ENCODE data around the gene HNRNPUL1. TPM values are rescaled to one million over a fixed set of nuclear protein-coding genes. Genes with fewer than 3 reads are reported as not detected.
A peak's percentile ranks its signal among the peaks of the same experiment; 100 is the strongest.

HNRNPUL1 gene
- total and polyA plus RNA-seq, 2 of the 8 experiments (the other 6 are each of a cell fraction or from before 2014, with no cell fraction given), result 99.5 to 264 TPM

DNA sequence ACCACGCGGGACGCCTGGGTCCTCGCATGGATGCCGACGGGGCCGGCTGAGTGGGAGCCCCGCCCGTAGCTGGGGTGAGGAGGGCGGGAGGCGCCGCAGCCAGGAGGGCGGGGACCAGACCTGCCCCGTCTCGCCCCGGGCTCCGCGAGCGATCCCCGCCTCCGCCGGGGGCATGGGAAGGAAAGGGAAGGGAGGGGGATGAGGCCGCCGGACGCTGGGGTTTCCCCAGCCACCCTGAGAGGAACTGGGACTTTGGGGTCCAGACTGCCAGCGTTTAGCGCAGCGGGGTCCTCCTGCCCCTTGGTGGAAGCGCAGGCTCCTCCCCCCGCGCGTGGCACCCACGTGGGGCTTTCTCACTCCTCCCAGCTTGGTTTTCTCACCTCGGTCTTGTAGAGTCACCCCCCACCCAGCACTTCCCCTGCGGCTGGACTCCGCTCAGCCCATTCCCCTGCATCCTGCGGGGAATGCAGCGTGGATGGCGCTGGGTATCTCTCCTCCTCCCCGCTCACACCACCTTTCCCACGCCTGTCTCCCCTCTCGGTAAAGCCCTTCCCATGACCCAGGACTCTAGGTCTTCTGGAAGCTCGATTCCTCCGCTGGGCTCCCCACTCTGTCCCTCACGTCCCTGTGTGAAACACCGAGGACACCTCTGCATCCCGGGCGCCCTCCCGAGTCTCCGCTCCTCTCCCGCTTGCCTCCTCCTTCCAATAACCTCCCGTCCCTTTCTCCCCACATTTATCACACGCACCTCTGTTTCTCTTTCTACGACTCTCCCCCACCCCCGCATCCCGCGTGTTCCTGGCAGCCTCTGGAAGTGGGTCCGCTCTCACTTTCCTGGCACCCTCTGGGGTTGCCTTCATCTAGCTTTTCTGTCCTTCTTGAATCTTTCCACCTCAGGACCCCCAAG, 87.4 kb downstream of the HNRNPUL1 start:
- peak overlapping the region; percentile 29; the same call in 1 of the 2 replicates for H2BK12ac ChIP-seq (ENCODE audit: low read depth, low read length)
- H4K8ac ChIP-seq (ENCODE audit: extremely low read depth, insufficient read depth, low read length), result no peak overlapping the region; the same call in 1 of the 2 replicates
- H3K36me3 ChIP-seq (ENCODE audit: control insufficient read depth in 2 of 4, insufficient read depth in 4 of 4, low read length in 3 of 4), result no peaks in the 10 kb centered on the region
- no peak overlapping the region for H3K4ac ChIP-seq (replicated peaks; ENCODE audit: insufficient read length, low read depth, low read length)
- H3K23me2 ChIP-seq (ENCODE audit: low read depth, low read length), result peaks cover 27% of the 10 kb centered on the region
- peak overlapping the region; percentile 88 to 92 for H3K4me2 ChIP-seq (ENCODE audit: insufficient read depth in 1 of 2, low read depth in 2 of 2, low read length in 2 of 2)
- H2BK20ac ChIP-seq (ENCODE audit: low read length), result no peak overlapping the region
- peaks cover 0 to 4% of the 10 kb centered on the region in 2 experiments for H4K20me1 ChIP-seq (replicated peaks in 1 of 2; ENCODE audit: control insufficient read depth in 1 of 2, insufficient read depth in 2 of 2, low read length in 2 of 2)
- H3K79me2 ChIP-seq (ENCODE audit: control insufficient read depth in 1 of 2, insufficient read depth in 2 of 2, low read length in 2 of 2), result no peaks in the 10 kb centered on the region
- DNase-seq (ENCODE audit: low read depth in 1 of 2, low spot score in 2 of 2) (peak in 1 of 2 experiments; percentile 78), FAIRE-seq (no peak)
- ChIA-PET CTCF (ENCODE audit: partially characterized antibody) (interaction anchor here (0.6 to 8.0 kb wide), 18 partner anchors 10 to 588 kb away, joined by 3 to 37 read pairs (median 4); partner anchors contain the start of genes B9D2 and DMAC2), POLR2A (ENCODE audit: partially characterized antibody) (interaction anchor here (0.6 to 5.4 kb wide), 9 partner anchors 12 to 511 kb away, joined by 3 to 29 read pairs (median 5); partner anchors contain the start of genes B3GNT8, B9D2 and CCDC97)
- 0 out of 2 replicates have a peak overlapping the region, but pooled peaks have one; percentile 27 for H2AFZ ChIP-seq (ENCODE audit: low read length)
- peaks cover 0 to 14% (median 4%) of the 10 kb centered on the region in 4 experiments; a peak in 5 of 7 replicates for H3K4me1 ChIP-seq (replicated peaks in 1 of 4; ENCODE audit: control insufficient read depth in 3 of 4, insufficient read depth in 4 of 4, low read length in 3 of 4)
- H2AK5ac ChIP-seq (ENCODE audit: low read depth, low read length), result no peak overlapping the region
- no peak overlapping the region for H3K23ac ChIP-seq (ENCODE audit: insufficient read length)
- H3K56ac ChIP-seq (replicated peaks; ENCODE audit: insufficient read length, low read depth, low read length), result no peak overlapping the region
- peak overlapping the region; percentile 52 to 75 (median 70) for H3K4me3 ChIP-seq (ENCODE audit: extremely low read depth in 1 of 4, insufficient read depth in 2 of 4, low read depth in 3 of 4, low read length in 4 of 4)
- H2BK15ac ChIP-seq (ENCODE audit: low read length), result no peak overlapping the region
- H3K79me1 ChIP-seq (ENCODE audit: low read depth, low read length), result no peaks in the 10 kb centered on the region
- H2BK120ac ChIP-seq (replicated peaks; ENCODE audit: low read depth, low read length), result no peak overlapping the region
- peaks cover 10 to 36% (median 28%) of the 10 kb centered on the region in 4 experiments for H3K27me3 ChIP-seq (replicated peaks in 1 of 4; ENCODE audit: control insufficient read depth in 3 of 4, extremely low read depth in 1 of 4, insufficient read depth in 3 of 4, low read length in 3 of 4)
- no peak overlapping the region for H3K9ac ChIP-seq (replicated peaks in 1 of 4; ENCODE audit: extremely low read depth in 1 of 4, low read depth in 3 of 4, low read length in 3 of 4)
- H3K27ac ChIP-seq (ENCODE audit: low read depth, low read length), result no peak overlapping the region
- no peak overlapping the region for H4K5ac ChIP-seq (ENCODE audit: insufficient read length, low read depth, low read length)
- WGBS, 2 experiments (ENCODE audit: extremely low coverage in 1 of 2, insufficient coverage in 1 of 2, insufficient read length in 1 of 2, insufficient replicate concordance in 2 of 2, low coverage in 1 of 2, low lambda C conversion rate in 2 of 2, missing lambda C conversion rate in 1 of 2), result 3% methylated on average over 50 of the region's 58 CpGs; no CpG with 5 or more reads in 1 of the 2 experiments
- no peaks in the 10 kb centered on the region for H3K9me3 ChIP-seq (ENCODE audit: insufficient read depth in 2 of 2, low read depth in 1 of 2, low read length in 1 of 2)
- H3K14ac ChIP-seq (ENCODE audit: insufficient read length), result no peak overlapping the region
- no peak overlapping the region for H4K91ac ChIP-seq (replicated peaks; ENCODE audit: insufficient read length, low read length)
- no peak overlapping the region for H2BK5ac ChIP-seq (ENCODE audit: low read depth, low read length)
- no peak overlapping the region; the same call in none of the 2 replicates for H3K18ac ChIP-seq (ENCODE audit: extremely low read depth, low read length)
- TF ChIP-seq GABPA (IDR thresholded peaks at IDR 0.05; ENCODE audit: borderline replicate concordance, insufficient read depth, low read length), result no peak
- TF ChIP-seq, protein P1, sequence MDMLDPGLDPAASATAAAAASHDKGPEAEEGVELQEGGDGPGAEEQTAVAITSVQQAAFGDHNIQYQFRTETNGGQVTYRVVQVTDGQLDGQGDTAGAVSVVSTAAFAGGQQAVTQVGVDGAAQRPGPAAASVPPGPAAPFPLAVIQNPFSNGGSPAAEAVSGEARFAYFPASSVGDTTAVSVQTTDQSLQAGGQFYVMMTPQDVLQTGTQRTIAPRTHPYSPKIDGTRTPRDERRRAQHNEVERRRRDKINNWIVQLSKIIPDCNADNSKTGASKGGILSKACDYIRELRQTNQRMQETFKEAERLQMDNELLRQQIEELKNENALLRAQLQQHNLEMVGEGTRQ (IDR thresholded peaks at IDR 0.05; ENCODE audit: low read length), result no peak
- no peak for TF ChIP-seq POLR2A (IDR thresholded peaks at IDR 0.05; ENCODE audit: control extremely low read depth in 1 of 2, low read depth in 2 of 2, low read length in 2 of 2)
- TF ChIP-seq, protein P2, sequence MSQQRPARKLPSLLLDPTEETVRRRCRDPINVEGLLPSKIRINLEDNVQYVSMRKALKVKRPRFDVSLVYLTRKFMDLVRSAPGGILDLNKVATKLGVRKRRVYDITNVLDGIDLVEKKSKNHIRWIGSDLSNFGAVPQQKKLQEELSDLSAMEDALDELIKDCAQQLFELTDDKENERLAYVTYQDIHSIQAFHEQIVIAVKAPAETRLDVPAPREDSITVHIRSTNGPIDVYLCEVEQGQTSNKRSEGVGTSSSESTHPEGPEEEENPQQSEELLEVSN (IDR thresholded peaks at IDR 0.05), result no peak
- TF ChIP-seq KDM4A (IDR thresholded peaks at IDR 0.05; ENCODE audit: low read depth, low read length, severe bottlenecking), result peak; percentile 81
- TF ChIP-seq MAFK (IDR thresholded peaks at IDR 0.05; ENCODE audit: low read depth, low read length), result no peak
- no peak for TF ChIP-seq BRCA1 (IDR thresholded peaks at IDR 0.05; ENCODE audit: low read depth, low read length)
- TF ChIP-seq POLR2AphosphoS5 (IDR thresholded peaks at IDR 0.05; ENCODE audit: low read depth, low read length), result no peak
- no peak for TF ChIP-seq TAF1 (IDR thresholded peaks at IDR 0.05; ENCODE audit: low read depth, low read length)
- no peak for TF ChIP-seq KDM1A (IDR thresholded peaks at IDR 0.05; ENCODE audit: borderline replicate concordance, low read length)
